ENCODE results near the gene SF3B6. TPM values are rescaled to one million over a fixed set of nuclear protein-coding genes. Genes with fewer than 3 reads are reported as not detected.

The SF3B6 gene, protein sequence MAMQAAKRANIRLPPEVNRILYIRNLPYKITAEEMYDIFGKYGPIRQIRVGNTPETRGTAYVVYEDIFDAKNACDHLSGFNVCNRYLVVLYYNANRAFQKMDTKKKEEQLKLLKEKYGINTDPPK
- 167 to 232 TPM (median 180 TPM) in 5 replicates for total RNA-seq (2022; extraction: Qiagen RNA extraction)

DNA sequence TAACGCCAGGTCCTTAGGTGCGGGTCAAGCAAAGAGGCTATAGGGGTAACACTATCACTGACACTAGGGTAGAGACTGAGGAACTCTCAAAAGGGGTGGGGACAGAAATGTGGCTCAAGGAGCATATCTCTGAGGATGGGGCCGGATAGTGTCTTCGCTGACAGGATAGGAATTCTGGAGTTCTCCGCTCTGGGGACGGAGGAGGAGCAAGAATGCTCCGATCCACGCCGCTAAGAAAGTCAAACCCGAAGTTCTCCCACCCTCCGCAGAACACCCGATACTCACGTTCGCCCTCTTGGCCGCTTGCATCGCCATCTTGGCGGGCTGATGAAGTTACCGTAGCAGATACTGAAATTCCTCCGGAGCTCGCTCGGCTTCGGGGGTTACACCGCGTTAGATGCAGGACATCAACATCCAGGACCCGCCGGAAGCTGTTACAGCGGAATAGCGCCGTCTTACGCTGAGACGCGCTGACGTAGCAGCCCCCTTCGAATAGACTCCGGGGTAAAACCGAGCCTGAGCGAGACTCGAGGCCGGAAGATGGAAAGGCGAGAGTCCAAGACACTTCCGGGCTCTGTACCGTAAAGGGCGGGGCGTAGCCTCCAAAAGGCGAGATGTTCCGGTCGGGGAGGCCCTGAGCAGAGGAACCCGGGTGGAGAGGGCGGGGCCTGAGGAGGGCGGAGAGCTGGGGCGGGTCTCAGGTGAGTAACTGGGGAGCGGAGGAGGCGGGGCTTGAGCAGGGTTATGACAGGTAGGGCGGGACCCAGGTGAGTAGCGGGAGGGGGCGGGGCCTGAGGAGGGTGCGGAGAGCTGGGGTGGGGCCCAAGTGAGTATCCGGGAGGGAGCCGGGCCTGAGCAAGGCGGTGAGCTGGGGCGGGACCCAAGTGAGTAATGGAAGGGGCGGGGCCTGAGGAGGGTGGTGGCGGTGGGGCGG lies at the start of gene SF3B6:
Gene SF3B6 (minus strand): TSS at position 412 of the 934 bp plus-strand sequence. CDS start 97 bp downstream, at position 315.

DNA sequence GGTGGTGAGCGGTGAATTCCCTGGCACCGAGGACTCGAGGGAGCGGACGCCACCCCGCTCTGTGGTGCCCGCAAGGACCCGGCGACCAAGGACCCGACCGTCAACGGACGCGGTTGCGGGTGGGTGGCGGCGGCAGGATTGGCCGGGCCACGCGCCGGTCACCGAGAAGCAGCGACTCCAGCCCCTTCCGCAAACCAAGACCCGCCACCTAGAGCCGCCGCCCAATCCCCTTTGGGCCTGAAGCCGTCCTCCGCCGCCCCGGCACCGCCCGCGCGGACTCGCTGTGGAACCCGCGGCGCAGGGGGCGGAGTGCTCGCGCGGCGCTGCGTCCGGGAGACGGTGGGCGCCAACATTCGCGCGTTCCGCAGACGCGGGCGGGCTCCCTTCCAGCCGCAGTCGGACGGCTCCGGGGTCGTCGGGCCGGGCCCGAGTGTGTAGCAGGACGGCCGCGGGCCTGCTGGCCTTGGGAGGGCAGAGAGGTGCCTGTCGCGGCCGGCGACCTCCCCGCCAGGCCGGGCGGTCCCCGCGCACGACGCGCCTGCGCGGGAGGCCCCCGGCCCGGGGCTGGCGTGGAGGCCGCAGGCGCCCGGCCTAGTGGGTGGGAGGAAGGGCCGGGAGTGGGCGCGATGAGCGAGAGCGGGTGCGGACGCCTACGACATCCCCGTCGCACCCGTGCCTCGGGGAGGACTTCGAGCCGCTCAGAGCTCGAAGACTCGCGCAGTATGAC lies 47.2 kb upstream of the SF3B6 start, which contains the start of the genes FAM228B and PFN4:
Gene FAM228B (plus strand): TSS at position 275 of the 727 bp plus-strand sequence. CDS start 893 bp downstream, outside the sequence.
Gene PFN4 (minus strand): TSS at position 140 of the 727 bp plus-strand sequence. CDS start 799 bp downstream, outside the sequence.

GRCh38 chr2:24084386-24085199 lies 8.5 kb upstream of the SF3B6 start, which contains the start of gene TP53I3:
Gene TP53I3, minus strand, starts transcription at chr2:24084834. Its CDS starts 508 bp downstream, at chr2:24084326.

GRCh38 chr2:24049485-24050021 lies 26.6 kb downstream of the SF3B6 start, which contains the start of gene FKBP1B:
Gene FKBP1B, plus strand, starts transcription at chr2:24049741. Its CDS starts 109 bp downstream, at chr2:24049850.

GRCh38 chr2:24046930-24047702 lies 29.0 kb downstream of the SF3B6 start, which contains the start of gene WDCP:
Gene WDCP, minus strand, starts transcription at chr2:24047391. Its CDS starts 7,897 bp downstream, at chr2:24039494.

Other genes with a start within 250 kb of the SF3B6 start
- gene ATAD2B, start 149.2 kb downstream of the SF3B6 start, total RNA-seq (2022; extraction: Qiagen RNA extraction) = 6.2 to 8.8 TPM (median 7.7 TPM) in 5 replicates
- gene UBXN2A, start 135.9 kb downstream of the SF3B6 start, total RNA-seq (2022; extraction: Qiagen RNA extraction) = 20.2 to 26.6 TPM (median 24.2 TPM) in 5 replicates
- gene MFSD2B, start 66.2 kb downstream of the SF3B6 start, total RNA-seq (2022; extraction: Qiagen RNA extraction) = 0.44 to 0.80 TPM (median 0.68 TPM) in 5 replicates
- gene WDCP, start 28.9 kb downstream of the SF3B6 start, total RNA-seq (2022; extraction: Qiagen RNA extraction) = 12.2 to 15.9 TPM (median 14.1 TPM) in 5 replicates
- gene FKBP1B, start 26.6 kb downstream of the SF3B6 start, total RNA-seq (2022; extraction: Qiagen RNA extraction) = 11.6 to 11.9 TPM (median 11.8 TPM) in 5 replicates
- 263 to 323 TPM (median 281 TPM) in 5 replicates for gene TP53I3, start 8.5 kb upstream of the SF3B6 start, total RNA-seq (2022; extraction: Qiagen RNA extraction)
- gene PFN4, start 47.0 kb upstream of the SF3B6 start, total RNA-seq (2022; extraction: Qiagen RNA extraction) = 1.2 to 1.8 TPM (median 1.4 TPM) in 5 replicates
- 1.5 to 2.5 TPM (median 2.4 TPM) in 5 replicates for gene FAM228B, start 47.1 kb upstream of the SF3B6 start, total RNA-seq (2022; extraction: Qiagen RNA extraction)
- gene FAM228A, start 98.7 kb upstream of the SF3B6 start, total RNA-seq (2022; extraction: Qiagen RNA extraction) = not detected in 5 replicates